Posterior cingulate gyrus (tissue), 11 donors: Measurements from ENCODE around the gene F10.

Experiments
- DNase-seq, 10 donors: peaks; one replicate each; pipeline versions ENCODE4 v3.0.0 to v3.0.0-alpha.2; 2020 to 2021; ENCODE audit warnings: mixed read lengths in 3 of 10
- intact Hi-C: fragments of 100-400 bp; cut with DNase I; formaldehyde crosslinking; loops from one replicate; pipeline ENCODE4 v1.15.1; 2023

F10 gene

GRCh38 chr13:113179374-113180230 lies 57.0 kb downstream of the F10 start:
- intact Hi-C loops, result no loop called here
- DNase-seq, result peak in 3 of 10 donors; percentile 51 to 85 (median 85)

GRCh38 chr13:113182046-113182445 lies 59.4 kb downstream of the F10 start:
- intact Hi-C loops, result no loop called here

DNA sequence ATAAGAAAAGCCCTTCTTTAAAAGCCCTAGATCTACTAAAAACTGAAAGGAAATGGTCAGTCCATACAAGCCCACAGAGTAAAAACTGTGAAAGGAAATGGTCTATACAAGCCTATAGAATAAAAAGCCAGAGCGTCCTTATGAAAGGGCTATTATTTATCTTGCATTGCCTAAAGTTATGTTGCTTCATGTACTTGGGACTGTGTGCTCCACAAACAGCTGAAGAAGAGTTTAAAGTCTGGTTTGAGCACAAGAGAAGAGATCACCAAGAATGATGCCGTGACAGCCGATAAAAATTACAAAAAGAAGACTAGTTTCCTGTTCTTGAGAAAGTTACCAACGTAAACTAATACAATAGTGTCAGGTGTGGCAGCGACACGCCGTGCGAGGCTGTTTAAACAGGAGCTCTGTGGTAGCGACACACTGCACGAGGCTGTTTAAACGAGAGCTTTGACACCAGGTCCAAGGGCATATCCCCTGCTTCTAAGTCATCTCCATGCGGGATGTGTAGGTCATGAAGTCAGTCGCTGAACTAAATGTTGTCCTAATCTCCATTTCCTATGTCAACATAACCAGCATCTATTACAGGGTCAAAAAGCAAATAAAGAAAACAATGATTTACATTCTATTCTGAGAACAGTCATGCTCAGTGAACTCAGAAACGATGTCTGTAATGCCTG lies 61.0 kb downstream of the F10 start:
- no peak for DNase-seq
- intact Hi-C loops, result no loop called here

More at GRCh38 chr13:113182046-113182445, 59.4 kb downstream of the F10 start:
- DNase-seq, result no peak

GRCh38 chr13:113184568-113185440 lies 62.2 kb downstream of the F10 start:
- DNase-seq, result no peak
- intact Hi-C loops, result no loop called here

- no peak for DNase-seq
- intact Hi-C loops, result no loop called here
Measured at GRCh38 chr13:113186061-113186900, 63.7 kb downstream of the F10 start.

GRCh38 chr13:113187263-113187669 lies 64.7 kb downstream of the F10 start:
- intact Hi-C loops, result no loop called here
- DNase-seq, result peak in 5 of 10 donors; percentile 34 to 95 (median 52)

GRCh38 chr13:113187883-113188665 lies 65.5 kb downstream of the F10 start:
- no peak for DNase-seq
- intact Hi-C loops, result no loop called here

DNA sequence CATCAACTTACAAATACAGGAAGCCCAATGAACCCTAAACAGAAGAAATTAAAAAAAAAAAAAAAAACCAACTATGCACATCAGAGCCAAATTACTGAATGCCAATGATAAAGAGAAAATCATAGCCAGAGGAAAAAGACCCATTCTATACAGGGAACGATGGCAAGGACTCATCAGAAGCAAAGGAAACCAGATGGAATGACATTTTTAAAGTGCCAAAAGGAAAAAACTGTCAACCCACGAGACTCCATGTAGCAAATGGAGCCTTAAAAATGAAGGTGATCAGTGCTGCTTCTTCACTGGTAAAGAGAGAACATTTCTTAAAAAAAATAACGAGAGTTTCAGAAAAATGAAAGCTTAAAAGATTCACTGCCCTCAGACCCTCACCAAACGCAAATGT lies 67.6 kb downstream of the F10 start:
- intact Hi-C loops, result no loop called here
- DNase-seq, result no peak

DNA sequence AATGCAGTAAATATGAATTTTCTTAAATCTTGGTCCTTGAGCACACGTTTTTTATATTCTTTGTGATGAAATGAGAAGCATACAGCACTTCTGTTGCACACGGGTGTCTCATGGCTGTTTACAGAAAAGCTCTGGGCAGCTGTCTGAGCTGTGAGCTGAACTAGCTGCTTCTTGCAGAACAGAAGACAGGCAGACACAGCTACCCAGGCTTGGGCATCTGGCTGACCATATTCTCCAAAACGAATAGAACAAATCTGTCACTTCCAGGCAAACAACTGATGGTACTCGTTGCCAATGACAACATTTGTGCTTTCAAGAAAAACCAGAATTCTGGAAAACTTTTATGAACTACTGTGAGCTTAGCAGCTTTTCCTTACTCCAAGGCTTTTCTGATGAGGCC lies 69.7 kb downstream of the F10 start:
- peak in 1 of 10 donors; percentile 84 for DNase-seq
- intact Hi-C loops, result no loop called here

DNA sequence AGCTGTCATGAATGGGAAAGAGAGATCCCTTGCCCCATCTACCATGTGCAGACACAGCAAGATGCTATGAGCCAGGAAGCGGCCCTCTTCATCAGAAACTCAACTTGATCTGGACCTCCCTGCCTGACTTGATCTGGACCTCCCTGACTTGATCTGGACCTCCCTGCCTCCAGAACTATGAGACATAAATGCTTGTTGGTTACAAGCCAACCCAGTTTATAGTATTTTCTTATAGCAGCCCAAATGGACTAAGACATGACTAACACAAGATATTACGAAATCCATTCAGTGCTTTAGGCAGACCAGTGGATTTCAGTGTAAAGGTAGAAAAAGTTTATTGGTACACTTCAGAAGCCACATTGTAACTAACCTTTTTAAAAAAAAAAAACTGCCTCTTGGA lies 70.3 kb downstream of the F10 start:
- intact Hi-C loops, result no loop called here
- DNase-seq, result no peak

DNA sequence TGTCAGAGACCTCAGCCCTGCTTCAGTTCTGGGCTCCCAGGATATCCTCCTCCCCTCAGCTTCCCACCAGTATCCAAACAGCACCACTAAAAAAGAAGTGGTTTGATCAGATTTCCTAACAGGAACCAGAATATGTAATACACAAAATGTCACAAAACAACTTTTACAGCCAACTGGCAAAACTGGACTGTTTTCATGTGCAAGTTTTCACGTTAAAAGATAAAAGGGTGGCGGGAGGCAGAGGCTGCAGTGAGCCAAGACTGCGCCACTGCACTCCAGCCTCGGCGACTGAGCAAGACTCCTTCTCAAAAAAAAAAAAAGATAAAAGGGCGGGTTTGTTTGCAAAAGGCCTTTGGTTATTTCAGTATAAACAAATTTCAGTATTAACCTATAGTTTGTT lies 72.8 kb downstream of the F10 start:
- intact Hi-C loops, result no loop called here
- DNase-seq, result no peak

GRCh38 chr13:113196970-113197737 lies 74.6 kb downstream of the F10 start:
- intact Hi-C loops, result no loop called here
- DNase-seq, result no peak
